B cell (primary cell): ENCODE data around the gene PRELID2. TPM values are rescaled to one million over a fixed set of nuclear protein-coding genes. Genes with fewer than 3 reads are reported as not detected.

Experiments
- ATAC-seq: fragments of 200-7000 bp; cut with Tn5 transposase; one replicate; pipeline ENCODE4 v1.10.0; 2021; ENCODE audit warnings: low read depth, mild to moderate bottlenecking, moderate number of reproducible peaks, moderate library complexity
- CTCF ChIA-PET: fragments of 350-600 bp; sonication (Branson Sonifier 250); formaldehyde crosslinking; loops from one replicate; lab custom pipeline; 2021; ENCODE audit warnings: antibody characterized with exemption, inconsistent platforms; lab: Charles Lee
- POLR2A ChIA-PET: fragments of 350-600 bp; sonication (Branson Sonifier 250); formaldehyde crosslinking; loops from one replicate; lab custom pipeline; 2021; ENCODE audit warnings: antibody characterized with exemption; lab: Charles Lee
- DNase-seq: peaks from one replicate; pipeline ENCODE4 v3.0.0; 2013
- H2AFZ ChIP-seq: 2 replicates; pipeline ENCODE4 v1.6.1; 2012; ENCODE audit warnings: mild to moderate bottlenecking, low read depth, low read length; ENCODE audit not compliant: insufficient read depth, poor library complexity, severe bottlenecking
- H3K27ac ChIP-seq, 2 donors: 1 replicate in 1 of 2; 2 replicates in 1 of 2; pipeline ENCODE4 v1.5.1; 2012 to 2013; ENCODE audit warnings: low read length in 2 of 2, mild to moderate bottlenecking in 2 of 2, moderate library complexity in 1 of 2
- H3K27me3 ChIP-seq, 4 experiments: fragments of 200-600 bp in 1 of 4; sonication (generic) in 1 of 4; replicated peaks in 1 of 4; 1 replicate in 2 of 4; 2 replicates in 2 of 4; pipeline versions ENCODE4 v1.6.1 to v1.7.0; 2013 to 2016; ENCODE audit warnings: low read length in 3 of 4, mild to moderate bottlenecking in 2 of 4, mixed read lengths in 1 of 4, moderate library complexity in 1 of 4; ENCODE audit not compliant: insufficient read depth in 4 of 4, control insufficient read depth in 3 of 4; ENCODE audit errors: control extremely low read depth in 1 of 4
- H3K36me3 ChIP-seq, 2 experiments: replicated peaks in 1 of 2; 1 replicate in 1 of 2; 2 replicates in 1 of 2; pipeline versions ENCODE4 v1.6.1 to v1.7.1; 2013; ENCODE audit warnings: low read length in 1 of 2; ENCODE audit not compliant: insufficient read depth in 2 of 2, control insufficient read depth in 1 of 2; ENCODE audit errors: control extremely low read depth in 1 of 2, extremely low read depth in 1 of 2
- H3K4me1 ChIP-seq, 2 donors: fragments of 200-600 bp in 1 of 2; sonication (generic) in 1 of 2; 1 replicate in 1 of 2; 2 replicates in 1 of 2; pipeline versions ENCODE4 v1.5.1 to v1.6.1; 2013 to 2017; ENCODE audit warnings: low read length in 2 of 2; ENCODE audit not compliant: control insufficient read depth in 2 of 2, insufficient read depth in 2 of 2
- H3K4me2 ChIP-seq: replicated peaks from 2 replicates; pipeline ENCODE3; 2012; ENCODE audit warnings: mild to moderate bottlenecking, low read depth, low read length; ENCODE audit not compliant: poor library complexity, severe bottlenecking
- H3K4me3 ChIP-seq, 5 experiments: fragments of 200-600 bp in 1 of 5; sonication (generic) in 1 of 5; 1 replicate in 3 of 5; 2 replicates in 2 of 5; pipeline versions ENCODE4 v1.5.1 to v1.7.0; 2011 to 2016; ENCODE audit warnings: low read length in 4 of 5, mild to moderate bottlenecking in 4 of 5, low read depth in 2 of 5, control low read depth in 1 of 5, moderate library complexity in 1 of 5; ENCODE audit not compliant: insufficient read depth in 1 of 5; ENCODE audit errors: control extremely low read depth in 1 of 5, extremely low read depth in 1 of 5
- H3K79me2 ChIP-seq: fragments of 200-600 bp; sonication (generic); one replicate; pipeline ENCODE4 v1.6.0; 2016; ENCODE audit warnings: low read length; ENCODE audit not compliant: control insufficient read depth, insufficient read depth
- H3K9ac ChIP-seq: fragments of 200-600 bp; sonication (generic); 2 replicates; pipeline ENCODE4 v1.6.1; 2017; ENCODE audit warnings: mild to moderate bottlenecking, low read length, moderate library complexity
- H3K9me3 ChIP-seq, 3 donors: one replicate each; pipeline versions ENCODE4 v1.6.1 to v1.7.1; 2013; ENCODE audit warnings: low read length in 2 of 3; ENCODE audit not compliant: control insufficient read depth in 2 of 3, insufficient read depth in 1 of 3; ENCODE audit errors: control extremely low read depth in 1 of 3
- H4K20me1 ChIP-seq: 2 replicates; pipeline ENCODE4 v1.6.0; 2012; ENCODE audit warnings: mild to moderate bottlenecking, low read length; ENCODE audit not compliant: insufficient read depth, control insufficient read depth, poor library complexity, severe bottlenecking
- H3K27ac Mint-ChIP-seq: one replicate; pipeline ENCODE4 v1.8.0; 2021; ENCODE audit warnings: mixed read lengths
- H3K27me3 Mint-ChIP-seq: one replicate; pipeline ENCODE4 v1.8.0; 2021; ENCODE audit warnings: mixed read lengths
- H3K4me1 Mint-ChIP-seq: one replicate; pipeline ENCODE4 v1.8.0; 2021; ENCODE audit warnings: mixed read lengths
- H3K4me3 Mint-ChIP-seq: one replicate; pipeline ENCODE4 v1.8.0; 2021; ENCODE audit warnings: mixed read lengths
- H3K9me3 Mint-ChIP-seq: one replicate; pipeline ENCODE4 v1.8.0; 2022; ENCODE audit warnings: mixed read lengths; ENCODE audit not compliant: insufficient read depth
- CTCF ChIP-seq: fragments of 200-600 bp; IDR thresholded peaks from one replicate; pipeline ENCODE4 v1.8.0; 2022; ENCODE audit warnings: antibody characterized with exemption, mild to moderate bottlenecking
- EZH2 ChIP-seq: IDR thresholded peaks from 2 replicates; pipeline ENCODE4 v1.6.1; 2012; ENCODE audit warnings: borderline replicate concordance, low read depth, mild to moderate bottlenecking, moderate library complexity, low read length; ENCODE audit not compliant: insufficient read depth, poor library complexity, severe bottlenecking
- WGBS: methylation state at CpG from one replicate; pipeline ENCODE4 v1.1.5; 2013; ENCODE audit warnings: missing lambda C conversion rate; ENCODE audit not compliant: insufficient coverage; 5-methylcytosine and 5-hydroxymethylcytosine counted together
- intact Hi-C: fragments of 100-400 bp; cut with micrococcal nuclease; formaldehyde crosslinking; loops from one replicate; pipeline ENCODE4 v1.10.0; 2022
- polyA plus RNA-seq: library from polyadenylated mRNA; depleted of rRNA; stranded (reverse); fragments of >200 nt; gene quantifications from 2 replicates; pipeline ENCODE4 v1.2.3, GENCODE V29; 2012
- total RNA-seq, 2 donors: library from RNA; stranded (reverse); fragments of 120-200 nt in 1 of 2; gene quantifications; 1 replicate in 1 of 2; 2 replicates in 1 of 2; pipeline versions ENCODE4 v1.2.3 to v1.2.4, GENCODE V29; 2013 to 2022

PRELID2 gene
- total and polyA plus RNA-seq, 2 donors (not counting 1 experiment from before 2014, with no cell fraction given), result 0.63 to 2.7 TPM

- no peaks in the 10 kb centered on the region for H3K4me1 ChIP-seq
Measured at GRCh38 chr5:145723516-145723915, 111.6 kb downstream of the PRELID2 start.

GRCh38 chr5:145718956-145719355 lies 116.2 kb downstream of the PRELID2 start:
- H3K27ac Mint-ChIP-seq, result no peak overlapping the region
- DNase-seq, result no peak
- no peaks in the 10 kb centered on the region for H3K9me3 ChIP-seq
- H4K20me1 ChIP-seq, result no peaks in the 10 kb centered on the region
- H3K4me1 Mint-ChIP-seq, result no peaks in the 10 kb centered on the region
- no peaks in the 10 kb centered on the region for H3K27me3 ChIP-seq
- H3K9ac ChIP-seq, result no peak overlapping the region
- no peaks in the 10 kb centered on the region for H3K79me2 ChIP-seq
- TF ChIP-seq EZH2 (no peak), CTCF (no peak)
- H3K9me3 Mint-ChIP-seq, result no peaks in the 10 kb centered on the region
- no peaks in the 10 kb centered on the region for H3K36me3 ChIP-seq
- WGBS, result no CpG with 5 or more reads among the region's 1 CpG
- H3K4me3 ChIP-seq, result no peak overlapping the region
- CTCF ChIA-PET, result no interaction called here
- ATAC-seq, result no peak
- H3K27ac ChIP-seq, result no peak overlapping the region
- POLR2A ChIA-PET, result no interaction called here
- no peak overlapping the region for H2AFZ ChIP-seq
- H3K4me1 ChIP-seq, result no peaks in the 10 kb centered on the region
- H3K27me3 Mint-ChIP-seq, result peaks cover 5% of the 10 kb centered on the region
- no peak overlapping the region for H3K4me3 Mint-ChIP-seq
- no peak overlapping the region for H3K4me2 ChIP-seq
- intact Hi-C loops, result no loop called here

More at GRCh38 chr5:145723516-145723915, 111.6 kb downstream of the PRELID2 start:
- H3K27ac ChIP-seq, result no peak overlapping the region
- no peak overlapping the region for H2AFZ ChIP-seq
- no peaks in the 10 kb centered on the region for H3K36me3 ChIP-seq
- ATAC-seq (no peak), DNase-seq (no peak)
- H3K4me1 Mint-ChIP-seq, result no peaks in the 10 kb centered on the region
- no peak overlapping the region for H3K27ac Mint-ChIP-seq
- peaks cover 0 to 8% (median 5%) of the 10 kb centered on the region in 3 donors for H3K9me3 ChIP-seq
- ChIA-PET CTCF (no interaction called here), POLR2A (no interaction called here)
- peaks cover 8% of the 10 kb centered on the region for H3K9me3 Mint-ChIP-seq
- no peak overlapping the region for H3K4me3 ChIP-seq
- no peaks in the 10 kb centered on the region for H3K27me3 Mint-ChIP-seq
- H3K9ac ChIP-seq, result no peak overlapping the region
- H3K4me2 ChIP-seq, result no peak overlapping the region
- H3K4me3 Mint-ChIP-seq, result no peak overlapping the region
- no peaks in the 10 kb centered on the region for H3K27me3 ChIP-seq
- TF ChIP-seq EZH2, result no peak
- no CpG with 5 or more reads among the region's 1 CpG for WGBS
- H3K79me2 ChIP-seq, result no peaks in the 10 kb centered on the region
- intact Hi-C loops, result no loop called here
- no peaks in the 10 kb centered on the region for H4K20me1 ChIP-seq
